Hindlimb muscle (tissue), 1 donor: ENCODE measurements around the gene MARK2. TPM values are rescaled to one million over a fixed set of nuclear protein-coding genes. Genes with fewer than 3 reads are reported as not detected.

ENCODE experiments used
- DNase-seq: peaks from one replicate; pipeline ENCODE4 v3.0.0-alpha.2; 2013
- polyA plus RNA-seq: library from polyadenylated mRNA; unstranded; fragments of 120-200 nt; gene quantifications from one replicate; pipeline ENCODE4 v1.2.1, GENCODE V29; 2013; ENCODE audit not compliant: insufficient read length

MARK2 gene
- polyA plus RNA-seq, 1 donor, result 19.8 TPM

DNA sequence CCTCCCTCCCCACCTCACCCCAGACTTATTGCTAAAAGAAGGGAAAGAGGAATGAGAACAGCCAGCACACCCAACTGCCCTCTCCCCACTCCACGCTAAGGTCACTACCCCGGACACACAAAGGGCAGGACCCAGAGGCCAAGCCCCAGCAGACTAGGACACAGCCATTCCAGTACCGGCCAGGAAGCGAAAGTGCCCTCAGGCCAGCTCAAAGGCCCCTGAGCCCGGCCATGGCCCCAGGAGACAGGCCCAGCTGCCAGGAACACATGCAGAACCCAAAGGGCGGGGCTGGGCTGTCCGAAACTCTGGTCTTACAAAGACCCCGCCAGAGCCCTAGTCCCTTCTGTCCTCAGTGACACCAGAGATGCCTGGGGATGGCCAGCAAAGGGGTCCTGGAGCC lies 72.5 kb downstream of the MARK2 start:
- DNase-seq, result no peak

- no peak for DNase-seq
These were observed 73.0 kb downstream of the MARK2 start for GRCh38 chr11:63911876-63912275.

GRCh38 chr11:63912678-63913077 lies 73.8 kb downstream of the MARK2 start:
- no peak for DNase-seq

DNA sequence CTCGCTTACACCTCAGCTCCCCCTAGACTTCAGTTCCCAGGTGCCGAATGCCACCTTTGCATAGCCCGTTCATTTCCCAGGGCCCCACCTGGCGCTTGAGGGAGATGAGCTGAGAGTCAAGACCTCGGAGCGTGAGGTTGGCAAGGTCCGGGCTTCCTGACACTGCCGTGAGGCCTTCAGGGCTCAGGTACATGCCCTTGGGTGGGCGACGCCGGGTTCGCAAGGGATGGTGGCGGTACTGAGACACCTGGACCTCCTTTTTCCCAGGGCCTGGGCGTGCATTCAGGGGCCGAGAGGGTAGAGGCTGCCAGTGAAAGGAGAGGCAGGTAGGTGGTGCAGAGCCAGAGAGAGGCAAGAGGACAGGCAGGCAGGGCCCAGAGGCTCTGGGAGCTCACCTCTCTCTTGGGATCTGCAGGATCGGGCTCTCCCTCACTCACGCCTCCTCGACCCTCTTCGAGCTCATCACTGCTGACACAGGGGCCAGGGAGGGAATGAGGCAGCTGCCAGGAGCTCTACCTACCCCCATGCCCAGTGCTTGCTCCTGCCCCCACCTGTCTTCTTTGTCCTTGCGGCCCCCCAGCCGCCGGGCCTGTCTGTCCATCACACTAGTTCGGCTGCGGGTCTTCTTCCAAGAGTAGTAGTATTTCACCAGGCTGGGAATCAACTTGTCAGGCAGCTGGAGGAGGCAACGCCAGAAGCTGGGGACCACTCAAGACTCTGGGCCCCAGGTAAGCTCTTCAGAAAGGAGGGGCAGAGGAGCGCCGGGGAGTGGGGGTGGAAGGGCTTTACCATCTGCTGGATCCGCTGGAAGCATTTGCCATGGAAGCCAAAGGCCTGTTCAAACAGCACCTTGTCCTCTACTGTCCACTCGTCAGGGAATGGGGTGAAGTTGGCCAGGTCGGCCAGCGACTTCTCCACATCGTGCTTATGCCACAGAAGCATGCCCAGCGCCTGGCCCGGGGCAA lies 75.2 kb downstream of the MARK2 start:
- no peak for DNase-seq

DNA sequence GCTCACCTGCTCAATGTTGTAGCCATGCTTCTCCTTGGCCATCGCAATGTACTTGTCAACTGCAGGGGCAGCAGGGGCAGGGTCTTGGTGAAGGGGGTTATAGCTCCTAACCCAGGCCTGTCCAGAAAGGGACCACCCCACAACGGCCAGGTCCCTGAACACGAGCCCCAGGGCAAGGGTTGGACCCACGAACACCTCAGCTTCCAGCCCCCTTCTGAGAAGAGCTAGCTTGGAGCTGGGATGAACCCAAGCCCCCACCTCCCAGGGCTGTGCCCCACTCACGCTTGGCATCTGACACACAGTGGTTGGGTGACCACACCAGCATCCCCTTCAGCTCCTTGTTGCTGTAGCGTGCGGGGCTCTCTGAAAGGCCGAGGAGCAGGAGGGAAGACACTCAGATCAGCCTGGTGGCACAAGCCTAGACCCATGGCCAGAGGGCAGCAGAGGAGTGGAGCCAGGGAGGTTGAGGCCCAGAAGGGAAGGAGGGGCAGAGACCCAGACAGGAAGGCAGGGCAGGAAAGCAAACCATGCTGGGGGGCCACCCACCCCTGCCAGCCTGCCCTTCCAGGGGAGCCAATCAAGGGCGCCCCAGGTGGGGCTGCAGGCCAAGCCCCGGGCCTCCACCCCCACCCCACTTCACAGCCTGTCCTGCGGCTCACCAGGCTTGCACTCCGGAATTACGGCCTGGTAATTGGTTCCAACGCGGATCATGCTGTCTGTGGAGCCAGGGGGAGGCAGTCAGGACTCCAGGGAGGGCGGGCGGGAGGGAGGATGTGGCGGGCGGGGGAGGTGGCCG lies 76.2 kb downstream of the MARK2 start:
- DNase-seq, result no peak

- peak; percentile 50 for DNase-seq
These were observed 77.3 kb downstream of the MARK2 start for GRCh38 chr11:63915961-63916836.

- peak; percentile 85 for DNase-seq
These were observed 78.2 kb downstream of the MARK2 start, which contains the start of gene RCOR2 for GRCh38 chr11:63916837-63917691. RCOR2 (minus strand) TSS chr11:63917164; CDS start chr11:63916456, 708 bp downstream.

- DNase-seq, result peak; percentile 75
These were observed 79.0 kb downstream of the MARK2 start for GRCh38 chr11:63917692-63918506.

DNA sequence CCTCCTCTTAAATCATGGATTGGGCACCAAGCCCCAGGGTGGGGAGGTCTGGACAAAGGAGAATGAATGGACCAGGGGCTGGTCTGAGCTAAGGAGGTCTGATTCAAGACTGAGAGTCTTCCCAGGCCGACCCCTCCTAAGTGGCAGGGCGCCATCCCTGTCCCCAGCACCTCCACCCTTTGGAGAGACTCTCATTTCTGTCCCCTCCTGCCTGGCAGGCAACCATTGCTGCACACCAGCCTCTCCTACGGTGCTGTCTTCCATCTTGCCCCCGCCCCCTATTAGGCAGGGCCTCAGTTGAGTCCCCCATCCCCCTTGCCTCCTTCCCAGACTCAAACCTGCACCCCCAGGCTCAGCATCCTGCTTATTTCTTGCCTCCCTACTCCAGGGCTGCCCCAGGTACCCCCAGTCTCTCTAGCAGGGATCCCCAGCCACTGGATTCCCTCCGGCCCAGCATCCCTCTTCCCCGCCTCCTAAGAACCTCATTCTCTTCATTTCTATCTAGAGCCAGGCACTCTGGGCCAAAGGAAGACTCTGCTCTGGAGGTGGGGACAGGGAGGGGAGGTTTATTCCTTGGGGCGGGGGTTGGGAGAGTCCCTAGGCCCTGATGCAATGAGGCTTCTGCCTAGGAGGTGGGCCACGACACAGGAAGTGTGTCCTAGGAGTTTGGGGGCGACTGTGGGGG lies 79.7 kb downstream of the MARK2 start:
- peak; percentile 74 for DNase-seq

GRCh38 chr11:63919267-63920125 lies 80.6 kb downstream of the MARK2 start:
- peak; percentile 71 for DNase-seq

DNA sequence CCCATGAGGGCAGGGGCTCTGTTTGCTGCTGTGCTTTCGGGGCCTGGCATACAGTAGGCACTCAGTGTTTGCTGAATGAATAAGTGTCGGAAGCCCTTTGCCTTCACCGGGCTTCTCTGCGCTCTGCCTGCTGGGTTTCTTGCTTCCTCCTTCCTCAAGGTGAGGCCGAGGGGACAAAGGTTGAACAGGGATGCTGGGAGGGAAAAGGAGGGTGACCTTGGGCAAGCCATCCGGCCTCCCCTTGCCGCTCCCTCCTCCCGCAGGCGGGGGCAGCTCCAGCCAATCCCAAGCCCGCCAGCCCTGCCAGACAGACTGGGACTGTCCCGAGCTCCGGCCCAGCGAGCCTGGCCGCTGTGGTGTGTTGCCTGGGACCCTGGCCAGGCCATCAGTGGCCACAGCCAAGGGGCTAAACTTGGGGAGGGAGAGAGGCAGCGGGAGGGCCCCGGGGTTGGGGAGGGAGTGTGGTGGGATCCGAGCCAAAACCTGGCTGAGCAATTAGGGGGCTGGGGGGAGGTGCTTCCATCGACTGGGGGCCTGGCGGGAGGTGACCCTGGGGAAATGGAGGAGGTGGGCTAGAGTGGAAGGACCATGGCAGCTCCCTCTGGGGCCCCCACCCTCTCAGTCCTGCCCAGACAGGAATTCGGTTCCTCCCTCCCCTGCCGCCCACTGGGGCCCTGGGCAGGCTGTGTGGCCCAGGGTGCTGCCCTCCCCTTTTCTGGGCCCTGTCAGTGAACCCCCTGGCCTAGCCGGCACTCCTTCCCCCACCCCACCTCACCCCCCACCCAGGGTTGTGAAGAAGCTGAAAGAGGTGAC lies 81.4 kb downstream of the MARK2 start:
- DNase-seq, result peak; percentile 62

- DNase-seq, result peak; percentile 42
These were observed 82.1 kb downstream of the MARK2 start for GRCh38 chr11:63920939-63921417.

- DNase-seq, result no peak
These were observed 83.8 kb downstream of the MARK2 start for GRCh38 chr11:63922673-63923192.

- DNase-seq, result no peak
These were observed 84.4 kb downstream of the MARK2 start for GRCh38 chr11:63923319-63923718.

DNA sequence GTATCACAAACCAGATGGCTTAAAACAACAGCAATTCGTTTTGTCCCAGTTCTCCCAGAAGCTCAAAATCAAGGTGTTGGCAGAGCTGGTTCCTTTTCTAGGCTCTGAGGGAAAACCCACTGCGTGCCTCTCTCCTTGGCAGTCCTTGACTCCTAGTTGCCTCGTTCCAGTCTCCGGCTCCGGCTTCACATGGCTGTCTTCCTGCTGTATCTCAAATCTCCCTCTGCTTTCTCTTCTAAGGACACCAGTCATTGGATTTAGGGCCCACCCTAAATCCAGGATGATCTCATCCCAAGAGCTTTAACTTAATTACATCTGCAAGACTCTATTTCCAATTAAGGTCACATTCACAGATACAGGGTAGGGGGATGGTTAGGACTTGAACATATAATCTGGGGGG lies 90.7 kb downstream of the MARK2 start:
- no peak for DNase-seq

- peak; percentile 54 for DNase-seq
These were observed 92.1 kb downstream of the MARK2 start for GRCh38 chr11:63931045-63931444.

GRCh38 chr11:63931876-63932275 lies 93.0 kb downstream of the MARK2 start:
- DNase-seq, result no peak
